Stimulated activated CD8-positive, alpha-beta memory T cell treated with anti-CD3 and anti-CD28 coated beads, Interleukin-4, amount 100 ng/mL, for 1 hour (primary cell): ENCODE measurements around the gene REEP6.
"Not testable (repeated sequence)": the region's sequence is repeated elsewhere in the genome, so short reads cannot be mapped to it uniquely, and the experiment has no call there.

Experiments used
- DNase-seq, 2 donors: peaks; one replicate each; pipeline ENCODE4 v3.0.0-alpha.2; 2020; ENCODE audit warnings: low read depth in 2 of 2, low spot score in 1 of 2

The REEP6 gene

DNA sequence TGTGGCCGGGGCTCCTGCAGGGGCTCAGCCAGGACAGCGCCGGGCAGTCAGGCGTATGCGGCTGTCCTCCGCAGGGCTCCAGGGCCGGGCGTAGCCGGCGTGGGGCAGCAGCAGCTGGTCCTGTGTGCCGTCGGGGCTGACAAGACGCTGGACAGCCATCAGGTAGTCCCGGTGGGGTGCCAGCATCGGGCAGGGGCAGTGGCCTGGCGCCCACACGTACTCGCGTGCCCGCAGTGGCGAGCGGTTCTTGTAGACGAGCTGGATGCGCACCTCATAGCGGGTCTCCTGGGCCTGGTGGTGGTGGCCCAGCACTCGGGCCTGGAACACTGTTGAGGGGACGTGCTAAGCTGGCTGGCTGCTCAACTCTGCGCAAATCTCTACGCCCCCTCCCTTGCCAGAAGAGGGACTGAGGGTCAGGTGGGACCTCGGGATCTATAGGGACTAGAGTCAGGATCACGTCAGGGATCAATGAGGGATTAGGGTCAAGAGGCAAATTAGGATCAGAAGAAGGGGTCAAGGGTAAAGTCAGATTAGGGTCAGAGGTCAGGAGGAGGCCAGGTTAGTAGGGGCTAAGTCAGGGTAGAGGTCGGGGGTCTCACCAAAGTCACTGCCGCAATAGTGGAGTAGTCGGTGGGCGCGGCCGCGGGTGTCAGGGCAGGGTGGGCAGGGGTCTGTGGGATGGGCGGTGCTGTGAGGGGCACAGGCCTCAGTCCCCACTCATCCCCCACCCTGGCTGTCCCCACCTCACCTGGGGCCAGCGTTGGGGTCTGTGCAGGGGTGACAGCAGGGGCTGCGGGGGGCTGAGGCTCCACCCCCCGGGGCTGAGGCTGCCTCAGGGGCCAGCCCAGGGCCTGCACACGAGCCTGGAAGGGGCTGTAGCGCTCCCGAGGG is 15.3 kb downstream of the REEP6 start:
- DNase-seq: no peak

DNA sequence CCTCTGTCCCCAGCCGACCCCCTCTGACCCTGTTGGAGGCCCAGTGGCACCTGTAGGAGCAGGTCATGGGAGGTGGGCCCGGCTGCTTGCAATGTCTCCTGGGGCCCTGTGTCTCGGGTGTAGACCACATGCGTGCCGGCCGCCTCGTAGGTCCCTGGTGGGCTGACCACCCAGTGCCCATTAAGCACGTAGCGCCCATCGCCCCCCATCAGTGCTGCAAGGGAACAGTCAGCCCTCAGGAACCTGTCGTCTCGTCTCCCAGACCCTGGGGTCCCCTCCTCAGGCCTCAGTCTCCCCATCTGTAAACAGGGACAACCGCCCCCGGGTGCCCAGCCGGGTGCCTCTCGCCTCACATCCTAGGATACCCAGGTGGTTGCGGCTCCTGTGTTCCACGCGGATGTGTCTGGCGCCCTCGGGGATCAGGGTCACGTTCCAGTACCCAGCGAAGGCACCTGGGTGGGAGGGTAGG is 16.2 kb downstream of the REEP6 start:
- no peak for DNase-seq

DNA sequence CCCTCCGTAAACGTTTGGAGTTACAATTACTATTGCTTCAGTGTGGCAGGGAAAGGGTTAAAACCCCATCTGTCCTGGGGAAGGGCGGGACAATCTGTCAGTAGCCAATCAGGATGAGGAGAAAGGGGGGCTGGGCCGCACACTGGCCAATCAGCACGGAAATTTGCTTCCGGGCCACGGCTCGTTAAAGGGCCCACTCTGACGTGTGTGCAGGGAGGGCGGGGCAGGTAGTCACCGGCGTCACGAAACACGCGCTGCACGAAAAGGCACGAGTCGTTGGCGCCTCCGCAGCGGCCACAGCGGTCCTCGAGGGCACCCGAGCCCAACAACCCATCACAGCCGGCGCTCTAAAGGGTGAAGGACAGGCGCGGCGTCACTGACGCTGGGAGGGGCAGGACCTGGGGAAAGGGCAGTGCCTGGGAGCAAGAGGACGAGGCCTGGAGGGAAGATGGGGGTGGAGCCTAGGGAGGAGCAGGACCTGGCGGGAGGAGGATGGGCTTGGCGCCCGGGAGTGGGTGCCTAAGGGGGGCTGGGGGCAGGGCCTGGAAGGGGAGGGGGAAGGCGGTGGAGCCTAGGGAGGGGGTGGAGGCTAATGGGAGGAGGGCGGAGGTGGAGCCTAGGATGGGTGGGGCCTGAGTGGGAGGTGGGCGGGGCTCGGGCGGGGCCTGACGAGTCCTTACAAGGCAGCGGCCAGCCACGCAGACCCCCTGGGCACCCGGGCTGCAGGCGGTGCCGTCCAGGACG is 17.0 kb downstream of the REEP6 start:
- peak; percentile 66 to 81 for DNase-seq

DNA sequence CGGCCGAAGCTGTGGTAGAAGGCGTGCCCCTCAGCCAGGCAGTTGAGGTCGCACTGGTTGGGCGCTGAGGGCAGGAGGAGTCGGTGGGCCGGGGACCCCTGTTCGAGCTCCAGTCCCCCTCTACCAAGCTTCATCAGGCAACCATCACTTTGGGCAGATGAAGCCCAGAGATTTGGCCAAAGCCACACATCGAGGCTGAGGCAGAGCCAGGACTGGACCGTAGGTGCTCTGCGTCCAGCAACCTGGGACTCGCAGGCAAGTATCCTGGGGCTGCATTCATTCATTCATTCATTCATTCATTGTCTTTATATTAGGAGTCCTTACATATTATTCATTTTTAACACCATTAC is 17.5 kb downstream of the REEP6 start:
- DNase-seq: no peak

DNA sequence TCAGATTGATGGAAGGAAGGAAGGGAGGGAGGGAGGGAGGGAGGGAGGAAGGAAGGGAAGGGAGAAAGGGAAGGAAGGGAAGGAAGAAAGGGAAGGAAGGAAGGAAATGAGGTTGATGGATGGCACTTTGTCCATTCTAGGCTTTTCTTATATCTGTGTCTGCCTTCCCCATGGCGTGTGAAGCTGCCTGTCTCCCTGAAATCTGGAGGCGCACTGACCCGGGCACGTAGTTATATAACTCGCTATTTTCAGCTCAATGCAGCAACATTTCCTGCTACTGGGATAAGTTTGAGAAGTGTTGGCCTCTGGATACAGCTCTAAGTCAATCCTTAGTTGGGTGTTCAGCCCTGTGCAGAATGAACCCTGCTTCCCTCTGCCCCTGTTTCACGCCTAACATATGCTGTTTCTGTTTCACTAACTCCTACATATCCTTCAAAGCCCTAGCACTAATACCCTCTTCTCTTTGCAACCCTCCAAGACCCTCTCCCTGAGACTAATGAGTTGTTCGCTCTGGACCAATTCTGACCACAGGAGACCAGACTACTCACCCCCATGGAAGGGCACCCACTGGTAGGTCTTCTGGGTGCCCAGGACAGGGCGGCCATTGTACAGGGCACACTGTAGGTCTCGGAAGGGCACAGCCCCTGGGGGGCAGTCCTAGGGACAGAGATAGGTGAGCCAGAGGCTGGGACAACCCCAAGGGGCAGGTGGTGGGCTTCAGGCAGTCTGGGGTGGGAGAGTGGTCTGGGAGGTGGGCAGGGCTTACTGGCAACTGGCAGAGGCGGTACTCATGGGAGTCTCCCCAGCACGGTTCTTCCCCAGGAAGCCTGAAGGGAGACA is 18.8 kb downstream of the REEP6 start:
- no peak for DNase-seq

DNA sequence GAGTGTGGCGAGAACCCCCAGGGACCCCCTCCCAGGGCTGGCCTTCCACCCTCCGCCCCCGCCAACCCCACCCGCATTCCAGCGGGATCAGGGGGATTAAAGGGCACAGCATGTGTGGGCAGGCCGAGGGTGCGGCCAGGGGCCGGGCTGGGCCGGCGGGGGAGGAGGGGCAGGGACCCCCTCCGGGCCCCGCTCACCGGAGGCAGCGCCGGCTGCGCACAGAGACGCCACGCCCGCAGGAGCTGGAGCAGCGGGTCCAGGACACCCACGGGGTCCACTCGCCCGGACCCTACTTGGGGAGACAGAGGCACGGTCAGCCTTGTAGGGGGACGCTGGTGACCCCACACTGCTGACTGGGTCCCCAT is 19.4 kb downstream of the REEP6 start:
- no peak for DNase-seq

DNA sequence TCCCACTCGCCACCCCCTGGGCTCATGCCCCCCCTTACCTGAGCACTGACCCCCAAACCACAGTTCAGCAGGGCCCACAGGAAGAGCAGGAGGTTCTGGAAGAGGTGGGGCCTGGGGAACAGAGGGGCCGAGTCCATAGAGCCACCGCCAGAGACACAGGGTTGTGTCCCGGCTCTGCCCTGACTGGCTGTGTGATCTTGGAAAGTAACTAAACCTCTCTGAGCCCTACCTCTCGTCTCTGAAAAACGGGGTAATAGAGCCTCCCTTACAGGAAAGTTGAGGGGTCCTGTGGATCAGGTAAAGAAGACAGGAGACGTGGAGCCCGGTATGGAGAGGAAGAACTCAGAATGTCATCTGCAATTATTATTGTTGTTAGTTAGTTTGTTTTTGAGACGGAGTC is 19.8 kb downstream of the REEP6 start:
- no peak for DNase-seq

DNA sequence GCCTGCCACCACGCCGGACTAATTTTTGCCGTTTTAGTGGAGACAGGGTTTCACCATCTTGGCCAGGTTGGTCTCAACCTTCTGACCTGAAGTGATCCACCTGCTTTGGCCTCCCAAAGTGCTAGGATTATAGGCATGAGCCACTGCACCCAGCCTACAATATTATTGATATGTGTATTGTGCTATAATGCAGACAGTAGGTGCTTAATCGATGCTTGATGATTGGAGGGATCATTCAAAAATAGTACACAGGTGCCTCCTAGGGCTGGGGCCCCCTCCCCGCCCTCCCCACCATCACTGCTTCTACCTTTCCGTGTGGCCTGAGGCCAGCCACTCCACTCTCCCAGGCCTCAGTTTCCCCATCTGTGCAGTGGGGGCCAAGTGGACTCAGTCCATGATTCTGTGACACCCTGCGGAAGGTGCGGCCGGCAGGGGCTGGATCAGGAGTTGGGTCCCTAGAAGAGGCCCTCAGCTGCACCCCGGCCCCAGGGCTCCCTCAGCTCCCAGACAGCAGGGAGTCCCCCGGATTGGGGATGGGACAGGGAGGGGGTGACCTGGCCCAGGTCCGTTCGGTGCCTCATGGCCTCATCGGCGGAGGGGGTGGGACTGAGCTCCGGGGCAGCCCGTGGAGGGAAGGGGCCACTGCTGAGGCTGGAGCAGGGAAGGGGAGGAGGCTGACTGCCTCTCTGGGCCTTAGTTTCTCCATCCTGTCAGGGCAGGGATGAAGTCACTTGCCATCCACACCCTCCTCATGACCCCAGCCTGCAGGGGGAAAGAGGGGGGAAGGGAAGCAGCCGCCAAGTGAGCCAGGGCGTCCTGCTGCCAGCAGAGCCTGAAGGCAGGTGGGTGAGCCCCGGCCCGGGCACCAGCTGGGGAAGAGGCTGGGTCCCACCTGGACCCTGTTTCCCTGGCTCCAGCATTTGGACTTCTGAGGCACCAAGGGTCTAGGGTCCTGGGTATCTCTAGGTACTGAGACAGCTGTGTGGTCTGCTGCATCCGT is 20.6 kb downstream of the REEP6 start:
- no peak for DNase-seq

DNA sequence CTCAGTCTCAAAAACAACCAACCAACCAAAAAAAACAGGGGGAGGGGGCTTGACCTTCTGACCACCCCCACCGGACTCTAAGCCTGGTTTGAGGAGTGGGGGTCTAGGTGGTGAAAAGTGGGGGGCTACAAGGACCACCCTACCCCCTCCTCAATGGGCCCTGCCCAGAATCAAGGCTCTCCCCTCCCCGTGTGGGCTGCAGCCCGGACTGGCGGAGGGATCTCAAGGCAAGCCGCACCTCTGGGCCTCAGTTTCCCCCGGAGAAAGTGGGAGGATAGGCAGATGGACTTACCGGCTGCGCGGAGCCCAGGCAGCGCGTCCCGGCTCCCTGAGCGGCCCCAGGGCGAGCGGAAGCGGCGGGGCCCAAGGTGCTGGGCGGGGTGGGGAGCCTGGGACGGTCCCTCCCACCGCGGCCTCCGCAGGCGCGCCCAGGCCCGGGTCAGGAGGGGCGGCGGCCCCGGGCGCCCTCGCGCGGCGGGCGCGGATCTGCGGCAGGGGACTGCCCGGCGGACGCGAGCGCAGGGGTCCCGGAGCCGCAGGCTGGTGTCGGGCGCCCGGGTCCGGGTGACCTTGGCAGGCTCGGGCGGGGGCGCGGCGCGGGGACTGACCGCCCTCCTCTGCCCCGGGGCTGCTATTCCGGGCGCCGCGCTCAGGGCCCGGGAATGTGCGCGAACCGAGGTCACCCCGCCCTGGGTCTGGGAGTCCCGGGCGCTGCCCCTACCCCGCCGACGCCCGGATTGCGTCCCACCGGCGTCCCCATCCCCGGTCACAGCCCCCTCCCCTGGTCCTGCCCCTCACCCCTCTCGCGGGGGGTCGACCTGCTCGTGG is 21.9 kb downstream of the REEP6 start, which contains the start of gene ADAMTSL5:
Gene ADAMTSL5, minus strand, starts transcription at position 349 of the 828 bp plus-strand sequence. CDS start 2,076 bp downstream, outside the sequence.
- DNase-seq: peak in 1 of 2 donors; percentile 16

DNA sequence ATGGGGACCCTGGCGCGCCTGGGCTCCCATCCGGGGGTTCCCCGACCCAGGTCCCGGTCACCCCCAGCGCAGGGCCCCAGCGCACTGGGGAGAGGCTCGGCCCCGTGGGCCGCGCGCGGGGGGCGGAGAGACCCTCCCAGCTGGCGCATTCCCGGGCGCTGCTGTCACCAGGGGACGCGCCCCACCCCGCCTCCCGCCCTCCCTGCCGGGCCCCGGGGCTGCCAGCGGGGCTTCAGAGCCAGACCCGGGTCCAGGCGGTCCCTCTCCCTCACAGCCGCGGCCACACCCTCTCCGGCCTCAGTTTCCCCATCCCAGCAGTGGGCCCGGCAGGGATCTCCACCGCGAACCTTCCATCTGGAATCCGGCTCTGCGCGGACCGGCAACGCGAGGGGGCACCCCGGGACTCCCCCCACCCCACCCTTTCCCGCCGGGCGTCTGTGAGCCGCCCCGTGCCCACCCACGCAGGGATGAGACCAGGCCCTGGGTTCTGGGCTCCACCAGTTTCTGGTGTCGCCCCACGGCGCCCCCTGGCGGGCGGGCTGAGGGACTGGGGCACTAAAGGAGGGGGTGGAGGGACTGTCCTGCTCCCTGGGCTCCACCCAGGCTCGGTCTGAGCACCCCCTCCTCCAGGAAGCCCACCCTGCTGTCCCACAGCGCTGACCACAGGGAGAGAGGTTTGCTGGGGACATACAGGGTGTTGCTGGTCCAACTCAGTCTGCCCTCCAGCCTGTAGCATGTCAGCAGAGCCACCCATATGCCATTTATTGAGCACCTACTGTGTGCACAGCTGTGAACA is 22.7 kb downstream of the REEP6 start:
- peak in 1 of 2 donors; percentile 42 for DNase-seq

DNA sequence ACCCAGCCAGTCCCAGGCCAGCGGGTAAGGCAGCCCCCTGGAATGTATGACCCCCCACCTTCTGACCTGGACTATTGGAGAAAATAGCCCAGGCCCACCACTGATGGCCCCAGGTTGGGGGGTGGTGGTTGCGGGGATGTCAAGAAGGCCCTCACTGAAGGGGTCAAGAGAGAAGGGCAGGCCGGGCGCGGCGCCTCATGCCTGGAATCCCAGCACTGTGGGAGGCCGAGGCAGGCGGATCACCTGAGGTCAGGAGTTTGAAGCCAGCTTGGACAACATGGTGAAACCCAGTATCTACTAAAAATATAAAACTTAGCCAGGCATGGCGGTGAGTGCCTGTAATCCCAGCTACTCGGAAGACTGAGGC is 23.3 kb downstream of the REEP6 start:
- DNase-seq: no peak

DNA sequence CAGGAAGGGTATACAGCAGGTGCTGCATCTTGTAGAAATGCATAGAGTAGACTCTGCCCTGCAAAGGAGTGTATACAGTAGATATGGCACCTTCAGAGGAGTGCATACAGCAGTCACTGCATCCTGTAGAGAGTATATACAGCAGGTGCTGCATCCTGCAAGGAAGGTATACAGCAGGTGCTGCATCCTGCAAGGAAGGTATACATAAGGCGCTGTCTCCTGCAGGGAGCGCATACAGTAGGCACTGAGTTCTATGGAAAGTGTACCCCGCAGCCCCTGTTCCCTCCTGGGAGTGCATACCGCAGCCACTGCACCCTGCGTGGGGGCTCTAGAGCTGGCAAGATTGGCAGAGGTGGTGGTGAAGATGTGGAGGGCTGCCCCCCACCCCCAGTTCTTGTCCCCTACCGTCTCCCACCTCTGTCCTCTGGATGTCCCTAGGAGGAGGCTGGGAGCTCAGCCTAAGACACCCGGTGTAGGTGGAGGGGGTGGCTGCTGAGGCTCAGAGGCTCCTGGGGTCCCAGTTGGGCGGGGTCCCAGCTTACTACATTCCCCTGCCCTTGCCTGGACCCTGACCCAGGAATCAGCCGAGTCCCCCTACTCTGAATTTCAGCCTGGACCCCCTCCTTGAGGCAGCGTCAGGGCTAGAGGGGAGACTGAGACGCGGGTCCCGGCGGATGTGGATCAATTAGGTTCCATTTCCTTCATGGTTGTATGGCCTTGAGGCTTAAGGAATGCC is 24.2 kb downstream of the REEP6 start:
- no peak for DNase-seq

DNA sequence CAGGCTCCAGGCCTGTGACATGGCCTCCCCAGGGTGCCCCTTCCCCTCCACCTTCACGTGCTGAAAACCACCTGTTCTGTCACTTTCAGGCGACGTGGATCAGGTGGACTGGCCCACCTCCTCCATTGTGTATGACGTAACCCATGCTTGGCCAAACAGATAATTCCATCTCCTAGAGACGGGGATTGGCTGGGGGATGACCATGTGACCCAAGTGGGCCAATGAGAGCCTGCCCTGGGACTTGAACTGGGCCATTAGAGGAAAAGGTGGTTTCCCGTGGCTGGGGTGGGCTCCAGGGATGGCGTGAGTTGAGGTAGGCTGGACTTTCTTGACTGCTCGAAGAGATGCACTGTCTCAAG is 25.4 kb downstream of the REEP6 start:
- no peak for DNase-seq

DNA sequence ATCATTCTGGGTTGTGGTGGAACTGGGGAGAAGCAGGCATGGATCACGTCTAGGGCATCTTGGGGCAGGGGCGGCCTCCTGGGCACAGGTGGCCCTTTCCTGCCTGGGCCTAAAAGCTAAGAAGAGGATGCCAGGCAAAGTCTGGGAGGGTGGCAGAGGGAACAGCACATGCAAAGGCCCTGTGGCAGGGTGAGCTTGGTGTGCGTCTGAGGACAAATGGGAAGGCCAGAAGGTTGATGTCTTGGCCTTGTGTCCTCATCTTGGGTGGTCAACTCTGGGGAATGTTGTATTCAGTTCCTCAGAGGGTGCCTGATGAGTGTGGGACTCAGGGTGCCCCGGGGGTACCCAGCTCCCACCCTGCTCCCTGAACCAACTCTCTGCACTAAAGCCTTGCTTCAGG is 27.5 kb downstream of the REEP6 start:
- no peak for DNase-seq

DNA sequence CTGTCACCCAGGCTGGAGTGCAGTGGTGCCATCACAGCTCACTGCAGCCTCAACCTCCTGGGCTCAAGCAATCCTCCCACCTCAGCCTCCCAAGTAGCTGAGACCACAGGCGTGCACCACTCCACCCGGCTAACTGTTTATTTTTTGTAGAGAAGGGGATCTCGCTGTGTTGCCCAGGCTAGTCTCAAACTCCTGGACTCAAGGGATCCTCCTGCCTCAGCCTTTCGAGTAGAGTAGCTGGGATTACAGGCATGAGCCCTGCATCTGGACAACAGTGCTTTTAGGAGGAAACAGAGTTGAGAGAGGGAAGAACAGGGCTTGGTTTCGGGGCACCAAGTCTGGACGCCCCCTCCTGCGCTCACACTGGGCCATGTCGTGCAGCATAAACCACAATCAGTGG is 28.8 kb downstream of the REEP6 start:
- not testable (repeated sequence) for DNase-seq

DNA sequence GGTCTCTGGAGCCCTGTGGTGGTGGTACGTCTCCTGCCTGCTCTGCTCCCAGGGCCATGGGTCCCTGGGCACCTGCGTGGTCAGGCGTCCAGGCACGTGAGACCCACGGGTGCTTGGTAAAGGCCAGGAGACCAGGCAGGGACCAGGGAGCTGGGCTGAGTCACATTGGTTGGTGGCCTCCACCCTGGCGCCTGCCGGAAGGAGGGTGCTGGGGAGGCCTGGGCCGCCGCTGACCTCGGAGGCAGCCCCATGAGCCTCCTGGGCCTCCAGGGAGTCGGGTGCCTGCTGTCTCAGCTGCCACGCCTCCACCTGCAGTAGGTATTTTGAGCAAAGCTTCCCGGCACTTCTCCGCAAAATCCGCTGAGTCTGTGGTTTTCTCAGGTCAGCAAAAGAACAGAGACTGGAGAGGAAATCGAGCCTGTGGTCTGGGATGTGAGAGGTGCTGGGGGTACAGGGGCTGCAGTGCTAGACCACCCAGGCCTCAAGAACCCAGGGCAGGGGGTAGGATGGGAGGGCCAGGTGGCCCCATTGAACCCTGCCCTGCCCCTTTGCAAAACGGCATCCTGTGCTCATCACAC is 29.3 kb downstream of the REEP6 start:
- no peak for DNase-seq

DNA sequence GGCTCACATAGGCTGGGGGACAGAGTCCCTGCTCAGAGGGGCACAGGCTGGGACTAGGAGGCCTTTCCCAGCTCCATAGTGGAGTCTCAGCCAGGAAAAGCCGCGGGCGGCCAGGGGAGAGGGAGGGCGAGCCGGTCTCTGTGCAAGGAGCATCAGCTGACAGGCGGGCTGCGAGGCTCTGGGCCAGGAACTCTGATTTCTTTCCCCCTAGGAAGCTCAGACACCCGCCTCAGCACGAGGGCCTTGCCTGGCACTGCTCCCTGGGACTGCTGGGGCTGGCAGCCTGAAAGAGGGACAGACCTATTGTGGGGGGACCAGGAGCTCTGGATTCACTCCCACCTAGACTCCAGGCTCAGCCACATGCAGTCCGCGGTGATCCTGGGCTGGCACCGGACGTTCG is 30.7 kb downstream of the REEP6 start:
- no peak for DNase-seq

DNA sequence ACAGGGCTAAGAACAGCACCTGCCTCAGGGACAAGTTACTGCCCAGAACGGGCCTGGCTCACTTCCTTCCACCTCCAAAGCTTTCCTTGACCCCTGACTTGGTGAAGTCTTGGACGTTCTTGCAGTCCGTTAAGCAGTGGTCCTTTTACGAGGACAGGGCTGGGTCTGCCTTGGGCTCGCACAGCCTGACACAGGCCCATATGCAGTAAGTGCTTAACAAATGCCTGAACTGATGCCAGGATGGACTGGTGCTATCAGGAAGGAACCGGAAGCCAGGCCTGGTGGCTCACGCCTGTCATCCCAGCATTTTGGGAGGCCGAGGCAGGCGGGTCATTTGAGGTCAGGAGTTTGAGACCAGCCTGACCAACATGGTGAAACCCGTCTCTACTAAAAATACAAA is 31.1 kb downstream of the REEP6 start:
- no peak for DNase-seq
